GM19468 (cell line): ENCODE data around the gene GRK4.
"Not testable (repeated sequence)": the region's sequence is repeated elsewhere in the genome, so short reads cannot be mapped to it uniquely, and the experiment has no call there.

Source experiments
- ATAC-seq: cut with Tn5 transposase; IDR thresholded peaks from one replicate; pipeline ENCODE4 v1.9.1; 2021; ENCODE audit warnings: mild to moderate bottlenecking, moderate library complexity, moderate number of reproducible peaks; ENCODE audit not compliant: unreplicated experiment; ENCODE audit errors: extremely low read depth

The GRK4 gene

DNA sequence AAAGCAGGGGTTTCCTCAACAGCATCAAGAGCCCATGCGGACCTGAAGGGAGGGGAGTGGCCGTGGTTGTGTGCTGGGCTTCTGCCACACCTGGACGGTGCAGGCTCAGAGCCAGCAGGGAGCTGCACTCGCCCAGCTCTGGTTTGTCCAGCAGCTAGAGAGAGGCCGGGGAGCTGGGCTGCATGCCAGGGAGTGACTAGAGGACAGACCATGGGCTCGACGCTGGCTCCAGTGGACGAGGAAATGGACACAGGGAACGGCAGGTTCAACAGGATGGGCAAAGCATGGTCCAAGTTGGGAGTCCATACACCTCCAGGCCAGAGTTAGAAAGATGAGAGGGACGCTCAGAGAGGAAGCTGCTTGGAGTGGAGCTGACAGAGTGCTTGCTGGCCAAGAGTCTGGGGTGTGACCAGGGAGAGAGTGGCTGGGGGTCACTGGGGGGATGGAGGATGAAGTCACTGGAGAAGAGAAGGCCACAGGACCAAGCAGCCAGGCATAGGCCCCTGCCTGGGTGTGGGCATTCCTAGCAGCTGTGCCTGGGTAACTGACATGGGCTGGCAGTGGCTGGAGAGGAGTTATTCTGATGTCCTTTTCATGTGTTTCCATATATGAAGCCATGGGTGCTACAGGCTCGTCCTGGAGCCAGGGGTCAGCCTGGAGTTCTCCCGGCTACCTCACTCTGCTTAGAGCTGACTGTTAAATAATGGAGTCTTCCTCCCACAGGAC lies 68.1 kb downstream of the GRK4 start:
- ATAC-seq = no peak

DNA sequence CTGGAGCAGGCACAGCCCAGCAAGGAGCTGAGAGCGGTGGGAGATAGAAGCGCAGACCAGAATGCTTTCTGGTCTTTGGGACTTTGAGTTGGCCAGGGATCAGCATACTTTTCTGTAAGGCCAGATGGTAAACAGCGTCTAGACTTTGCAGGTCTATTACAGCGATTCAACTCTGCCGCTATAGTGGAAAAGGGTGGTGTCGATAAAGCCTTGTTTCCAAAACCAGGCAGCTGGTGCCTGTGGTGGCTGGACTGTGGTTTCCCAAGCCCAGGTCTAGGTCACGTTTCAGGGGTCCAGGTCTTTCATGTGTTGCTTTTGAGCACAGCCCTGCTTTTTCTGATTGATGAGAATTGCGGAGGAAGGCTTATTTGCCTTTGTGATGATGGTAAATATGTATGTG lies 70.9 kb downstream of the GRK4 start:
- no peak for ATAC-seq

- ATAC-seq = no peak
Observed at GRCh38 chr4:3035249-3035648, 71.9 kb downstream of the GRK4 start.

GRCh38 chr4:3035674-3036073 lies 72.3 kb downstream of the GRK4 start:
- ATAC-seq = no peak

- ATAC-seq = no peak
Observed at GRCh38 chr4:3036131-3036952, 73.0 kb downstream of the GRK4 start.

- ATAC-seq = no peak
Observed at GRCh38 chr4:3037957-3038461, 74.6 kb downstream of the GRK4 start.

GRCh38 chr4:3039706-3040366 lies 76.5 kb downstream of the GRK4 start:
- ATAC-seq = no peak

GRCh38 chr4:3040452-3041191 lies 77.3 kb downstream of the GRK4 start:
- ATAC-seq = no peak

DNA sequence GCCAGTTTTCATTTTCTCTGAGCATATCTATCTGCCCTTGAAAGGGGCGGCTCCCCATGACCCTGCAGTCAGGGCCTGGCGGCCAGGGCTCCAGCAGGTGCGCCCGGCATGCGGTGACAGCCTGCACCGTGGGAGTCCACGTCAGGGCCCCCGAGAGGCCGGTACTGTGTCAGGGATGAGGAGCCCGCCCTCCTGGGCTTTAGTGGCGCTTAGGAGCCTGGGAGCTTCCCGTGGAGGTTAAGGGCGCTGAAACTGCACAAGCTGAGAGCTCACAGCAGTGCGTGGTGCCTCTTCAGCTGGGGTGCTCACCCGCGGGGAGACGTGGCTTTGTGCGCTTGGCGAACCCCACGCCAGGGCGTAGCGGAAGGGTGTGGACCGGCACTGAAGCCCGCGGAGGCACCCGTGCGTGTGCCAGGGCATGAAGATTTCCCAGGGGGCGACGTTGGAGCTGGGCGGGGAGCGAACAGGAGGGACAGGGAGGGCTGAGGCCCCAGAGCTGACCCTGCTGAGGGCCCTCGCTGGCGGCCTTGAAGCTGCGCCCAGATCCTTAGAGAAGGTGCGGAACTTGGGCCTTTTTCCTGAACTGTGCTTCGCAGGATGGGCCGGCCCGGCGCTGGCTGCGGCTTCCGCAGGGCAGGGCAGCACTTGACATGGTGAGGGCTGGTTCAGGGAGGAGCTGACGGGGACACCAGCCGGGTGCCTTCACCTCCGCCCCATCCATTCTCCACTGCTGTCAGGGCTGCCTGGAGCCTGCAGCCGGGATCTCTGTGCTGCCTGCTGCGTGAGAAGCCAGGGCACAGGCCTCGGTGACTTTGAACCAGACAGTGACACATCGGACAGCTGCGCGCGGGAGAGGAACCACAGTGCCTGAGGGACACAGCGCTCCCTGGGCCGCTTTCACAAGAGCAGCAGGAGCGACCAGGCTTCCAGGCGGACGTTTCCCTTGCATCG lies 78.1 kb downstream of the GRK4 start:
- ATAC-seq = no peak

GRCh38 chr4:3042226-3042625 lies 78.9 kb downstream of the GRK4 start:
- ATAC-seq = no peak

GRCh38 chr4:3043282-3044020 lies 80.1 kb downstream of the GRK4 start:
- no peak for ATAC-seq

GRCh38 chr4:3044870-3045819 lies 81.8 kb downstream of the GRK4 start:
- ATAC-seq = no peak

GRCh38 chr4:3046162-3046561 lies 82.8 kb downstream of the GRK4 start:
- ATAC-seq = no peak

DNA sequence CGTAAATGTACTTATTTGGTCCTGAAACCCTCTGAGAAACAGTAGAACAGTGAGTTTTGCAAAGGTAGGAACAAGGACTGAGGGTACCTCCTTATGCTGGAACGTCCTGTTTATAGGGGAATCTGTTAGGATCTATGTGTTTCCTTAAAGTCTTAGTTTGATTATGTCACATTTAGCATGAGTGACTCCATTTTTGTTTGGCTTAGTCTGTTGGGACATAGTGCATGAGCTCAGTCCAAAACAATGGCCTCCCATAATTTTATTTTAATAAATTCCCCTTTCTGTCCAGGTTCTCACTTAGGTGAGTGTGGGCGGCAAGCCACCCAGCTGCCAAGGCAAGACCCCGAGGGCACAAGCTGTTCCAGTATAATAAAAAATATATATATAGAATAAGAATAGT lies 83.3 kb downstream of the GRK4 start:
- no peak for ATAC-seq

DNA sequence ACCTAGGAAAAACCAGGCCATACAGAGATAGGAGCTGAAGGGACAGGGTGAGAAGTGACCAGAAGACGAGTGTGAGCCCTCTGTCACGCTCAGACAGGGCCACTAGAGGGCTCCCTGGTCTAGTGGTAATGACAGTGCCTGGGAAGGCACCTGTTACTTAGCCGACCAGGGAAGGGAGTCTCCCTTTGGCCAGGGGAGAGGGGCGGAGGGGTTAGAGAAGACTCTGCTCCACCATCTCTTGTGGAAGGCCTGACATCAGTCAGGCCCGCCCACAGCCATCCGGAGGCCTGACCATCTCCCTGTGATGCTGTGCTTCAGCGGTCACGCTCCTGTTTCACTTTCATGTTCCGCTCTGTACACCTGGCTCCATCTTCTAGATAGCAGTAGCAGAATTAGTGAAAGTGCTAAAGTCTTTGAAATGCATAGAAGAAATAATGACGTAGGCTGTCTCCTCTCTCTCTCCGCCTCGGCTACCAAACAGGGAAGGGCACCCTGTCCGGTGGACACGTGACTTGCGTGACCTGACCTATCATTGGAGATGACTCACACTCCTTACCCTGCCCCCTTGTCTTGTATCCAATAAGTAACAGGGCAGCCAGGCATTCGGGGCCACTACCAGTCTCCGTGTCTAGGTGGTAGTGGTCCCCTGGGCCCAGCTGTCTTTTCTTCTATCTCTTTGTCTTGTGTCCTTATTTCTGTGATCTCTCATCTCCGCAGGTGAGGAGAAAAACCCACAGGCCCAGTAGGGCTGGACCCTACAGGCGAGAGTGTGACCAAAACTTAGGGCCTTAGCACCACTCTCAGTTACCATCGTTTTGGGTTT lies 84.3 kb downstream of the GRK4 start:
- peak; percentile 61 for ATAC-seq

DNA sequence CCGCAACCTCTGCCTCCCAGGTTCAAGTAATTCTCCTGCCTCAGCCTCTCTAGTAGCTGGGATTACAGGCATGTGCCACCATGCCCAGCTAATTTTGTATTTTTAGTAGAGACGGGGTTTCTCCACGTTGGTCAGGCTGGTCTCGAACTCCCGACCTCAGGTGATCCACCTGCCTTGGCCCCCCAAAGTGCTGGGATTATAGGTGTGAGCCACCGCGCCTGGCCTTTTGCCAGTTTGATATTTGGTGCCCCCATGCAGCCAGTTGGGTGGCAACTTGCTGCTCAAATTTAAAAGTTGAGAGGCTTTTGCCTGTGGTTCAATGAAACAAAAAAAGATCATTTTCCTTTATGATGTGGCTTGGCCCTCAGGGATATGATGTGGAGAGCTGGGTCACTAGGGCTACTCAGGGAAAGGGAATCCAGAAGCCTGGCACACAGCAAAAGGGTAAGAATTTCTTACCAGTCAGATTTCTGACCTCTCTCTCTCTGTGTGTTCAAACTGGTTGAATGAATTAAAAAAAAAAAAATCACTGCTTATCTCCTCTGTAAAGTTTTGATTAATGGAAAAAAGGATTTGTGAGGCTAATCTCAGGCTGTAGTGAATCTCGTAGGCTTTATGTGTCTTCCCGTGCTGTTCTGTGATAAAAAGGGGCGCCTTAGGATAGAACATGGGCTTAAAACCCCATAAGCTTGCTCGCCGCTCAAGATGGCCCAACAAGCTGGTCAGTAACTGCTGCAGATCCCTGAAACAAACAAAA lies 87.9 kb downstream of the GRK4 start:
- not testable (repeated sequence) for ATAC-seq
